ENCODE data around the gene LARP6.
"Not testable (repeated sequence)": the region's sequence is repeated elsewhere in the genome, so short reads cannot be mapped to it uniquely, and the experiment has no call there.

Gene LARP6

DNA sequence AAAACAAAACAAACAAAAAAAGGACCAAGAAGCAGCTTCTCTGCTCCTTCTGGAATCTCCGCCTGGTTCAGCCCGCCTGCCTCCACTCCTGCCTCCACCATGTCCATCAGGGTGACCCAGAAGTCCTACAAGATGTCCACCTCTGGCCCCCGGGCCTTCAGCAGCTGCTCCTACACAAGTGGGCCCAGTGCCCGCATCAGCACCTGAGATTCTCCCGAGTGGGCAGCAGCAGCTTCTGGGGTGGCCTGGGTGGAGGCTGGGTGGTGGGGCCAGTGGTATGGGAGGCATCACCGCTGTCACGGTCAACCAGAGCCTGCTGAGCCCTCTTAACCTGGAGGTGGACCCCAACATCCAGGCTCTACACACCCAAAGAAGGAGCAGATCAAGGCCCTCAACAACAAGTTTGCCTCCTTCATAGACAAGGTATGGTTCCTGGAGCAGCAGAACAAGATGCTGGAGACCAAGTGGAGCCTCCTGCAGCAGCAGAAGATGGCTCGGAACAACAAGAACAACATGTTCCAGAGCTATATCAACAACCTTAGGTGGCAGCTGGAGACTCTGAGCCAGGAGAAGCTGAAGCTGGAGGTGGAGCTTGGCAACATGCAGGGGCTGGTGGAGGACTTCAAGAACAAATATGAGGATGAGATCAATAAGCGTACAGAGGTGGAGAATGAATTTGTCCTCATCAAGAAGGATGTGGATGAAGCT is 4.8 kb upstream of the LARP6 start:
- not testable (repeated sequence) for DNase-seq (ENCODE audit: low read depth)

DNA sequence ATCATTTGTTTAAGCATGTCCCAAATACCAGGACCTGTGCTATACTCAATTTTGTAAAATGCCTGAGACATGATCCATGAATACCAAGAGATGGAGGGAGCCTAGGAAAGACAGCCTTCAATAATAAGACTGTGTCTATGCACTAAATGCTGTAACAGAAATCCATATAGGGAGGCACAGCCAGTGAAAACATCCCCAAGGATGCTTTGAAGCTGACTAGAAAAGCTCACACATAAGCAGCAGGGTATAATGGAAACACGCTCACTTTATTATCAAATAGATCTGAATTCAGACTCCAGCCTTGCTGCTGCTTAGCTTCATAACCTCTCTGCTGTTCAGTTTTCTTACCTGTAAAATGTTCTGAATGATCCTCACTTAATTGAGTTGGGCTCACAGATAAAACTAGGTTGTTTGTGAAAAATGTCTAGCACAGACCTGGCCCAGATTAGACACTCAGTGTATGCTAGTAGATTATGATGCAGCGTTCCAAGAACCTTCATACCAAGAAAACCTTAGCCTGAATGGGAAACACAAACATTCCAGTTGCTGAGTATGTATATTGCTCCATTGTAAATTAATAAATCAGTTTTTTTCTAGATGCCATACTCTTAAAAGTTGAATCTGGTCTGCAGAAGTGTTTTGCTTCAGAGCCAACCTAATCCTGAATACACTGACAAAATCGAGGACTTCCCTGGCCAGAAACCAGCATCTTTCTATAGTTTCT is 3.8 kb upstream of the LARP6 start:
- no peak for DNase-seq (ENCODE audit: low read depth)

DNA sequence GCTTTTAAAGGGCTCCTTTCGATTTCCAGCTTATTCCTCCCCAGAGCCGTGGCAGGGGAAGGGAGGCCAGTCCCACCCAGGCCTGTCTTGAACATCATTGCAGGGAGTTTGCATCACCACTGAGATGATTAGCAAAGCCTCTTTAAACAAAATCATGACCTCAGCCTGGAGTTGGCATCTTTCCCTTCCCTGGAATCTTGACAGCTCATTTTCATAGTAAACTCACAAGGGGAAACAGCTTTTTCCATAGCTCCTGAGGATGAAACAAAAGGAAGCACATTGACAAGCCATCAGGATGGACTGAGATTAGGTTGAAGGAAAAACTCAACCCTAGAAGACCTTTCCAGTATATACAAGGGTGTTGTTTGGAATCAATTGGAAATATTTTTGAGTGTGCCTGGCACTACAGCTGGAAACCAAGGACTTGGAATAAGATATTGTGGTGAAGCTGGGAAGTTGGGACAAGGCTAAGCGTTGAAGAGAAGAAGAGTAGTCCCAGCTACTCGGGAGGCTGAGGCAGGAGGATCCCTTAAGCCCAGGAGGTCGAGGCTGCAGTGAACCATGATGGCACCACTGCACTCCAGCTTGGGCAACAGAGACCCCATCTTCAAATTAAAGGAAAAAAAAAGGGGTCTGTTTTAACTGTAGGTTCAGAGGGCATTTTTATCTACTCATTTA is 3.1 kb upstream of the LARP6 start:
- no peak for DNase-seq (ENCODE audit: low read depth)

DNA sequence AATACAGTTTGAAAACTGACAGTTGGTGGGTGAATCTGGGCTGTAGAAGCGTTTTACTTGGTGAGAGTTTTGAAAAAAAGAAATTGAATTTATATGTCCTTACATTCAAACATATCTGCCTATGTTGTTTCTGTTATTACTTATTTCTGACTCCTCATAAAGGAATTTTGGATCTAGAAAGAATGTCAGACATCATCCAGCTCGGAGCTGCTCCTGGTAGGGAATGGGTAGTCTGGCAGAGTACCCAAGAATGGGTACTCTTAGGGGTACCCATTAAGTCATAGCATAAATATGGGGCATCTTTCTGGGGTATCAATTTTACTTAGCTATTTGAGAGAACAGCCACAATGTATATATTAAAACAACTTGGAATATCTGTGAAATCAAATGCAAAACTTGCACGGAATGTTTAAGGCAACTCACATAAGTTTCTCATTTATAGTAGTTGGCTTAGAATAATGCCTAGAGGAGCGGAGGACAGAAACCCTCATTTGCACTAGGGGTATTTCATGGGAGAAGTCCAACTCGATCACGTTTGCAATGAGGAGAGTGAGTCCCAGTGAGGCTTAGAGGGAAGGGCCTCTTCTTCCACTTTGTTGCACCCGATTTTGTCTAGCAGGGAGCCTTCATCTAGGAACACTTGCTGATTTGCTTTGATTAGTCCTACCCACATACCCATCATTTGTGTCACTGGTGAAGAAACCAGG is 2.4 kb upstream of the LARP6 start:
- DNase-seq (ENCODE audit: low read depth): no peak

DNA sequence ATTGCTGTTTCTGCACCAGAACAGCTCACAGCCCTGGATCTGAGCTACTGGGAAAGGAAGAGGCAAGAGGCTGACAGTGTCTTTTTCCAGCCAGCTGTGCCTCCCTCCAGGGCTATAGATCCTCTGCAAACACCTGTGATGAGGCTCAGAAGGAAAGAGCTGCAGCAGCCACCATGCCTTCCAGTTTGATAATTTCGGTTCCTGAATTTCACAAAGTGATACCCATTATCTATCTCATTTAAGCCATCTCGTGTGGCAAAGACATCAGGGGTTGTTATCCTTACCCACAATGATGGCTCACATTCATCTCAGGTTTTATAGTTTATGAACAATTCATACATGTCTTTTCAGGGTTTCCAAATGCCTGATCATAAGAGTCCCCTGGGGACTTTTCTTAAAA is 1.8 kb upstream of the LARP6 start:
- DNase-seq (ENCODE audit: low read depth): no peak

DNA sequence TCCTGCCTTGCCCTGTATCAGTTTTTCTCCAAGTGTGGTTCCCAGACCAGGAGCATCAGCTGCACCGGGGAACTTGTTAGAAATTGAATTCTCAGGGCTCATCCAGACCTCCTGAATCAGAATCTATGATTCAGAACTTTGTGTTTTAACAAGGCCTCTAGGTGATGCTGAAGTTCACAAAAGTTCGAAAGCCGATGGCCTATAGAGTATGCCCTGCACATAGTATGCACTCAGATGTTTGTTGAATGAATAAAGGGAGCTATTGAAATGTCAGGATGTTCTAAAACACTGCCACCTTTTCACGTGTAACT is 664 bp upstream of the LARP6 start:
- DNase-seq (ENCODE audit: low read depth): no peak

DNA sequence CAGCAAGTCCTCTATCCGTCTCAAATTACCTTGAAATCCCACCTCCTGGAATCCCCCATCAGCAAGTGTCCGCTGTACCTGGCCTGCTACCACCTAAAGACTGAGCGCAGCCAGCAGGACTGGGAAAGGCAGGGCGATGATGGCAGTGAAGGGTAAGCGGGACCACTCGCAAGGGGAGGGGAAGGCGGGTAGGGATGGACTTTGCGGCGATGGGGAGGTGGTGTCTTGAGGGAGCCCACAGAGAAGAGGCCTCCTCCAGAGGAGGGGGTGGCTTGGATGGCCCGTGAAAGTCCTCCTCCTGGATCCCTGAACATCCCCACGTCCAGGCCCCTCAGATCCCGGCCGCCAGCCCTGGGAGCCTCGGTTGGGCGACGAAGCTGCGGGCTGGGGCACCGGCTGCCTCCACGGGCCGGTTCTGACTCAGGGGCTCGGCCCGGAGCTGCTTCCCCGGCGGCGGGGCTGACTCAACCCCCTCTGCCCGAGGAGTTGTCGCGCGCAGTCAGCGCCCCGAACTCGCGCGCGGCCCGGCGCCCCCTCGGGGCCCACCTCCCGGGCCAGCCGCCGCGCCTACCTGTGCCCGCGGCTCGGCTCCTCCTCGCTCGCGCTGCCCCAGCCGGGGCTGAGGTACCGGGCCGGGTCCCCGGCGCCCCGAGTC is 512 bp downstream of the LARP6 start:
- peak; percentile 5 for DNase-seq (ENCODE audit: low read depth)

DNA sequence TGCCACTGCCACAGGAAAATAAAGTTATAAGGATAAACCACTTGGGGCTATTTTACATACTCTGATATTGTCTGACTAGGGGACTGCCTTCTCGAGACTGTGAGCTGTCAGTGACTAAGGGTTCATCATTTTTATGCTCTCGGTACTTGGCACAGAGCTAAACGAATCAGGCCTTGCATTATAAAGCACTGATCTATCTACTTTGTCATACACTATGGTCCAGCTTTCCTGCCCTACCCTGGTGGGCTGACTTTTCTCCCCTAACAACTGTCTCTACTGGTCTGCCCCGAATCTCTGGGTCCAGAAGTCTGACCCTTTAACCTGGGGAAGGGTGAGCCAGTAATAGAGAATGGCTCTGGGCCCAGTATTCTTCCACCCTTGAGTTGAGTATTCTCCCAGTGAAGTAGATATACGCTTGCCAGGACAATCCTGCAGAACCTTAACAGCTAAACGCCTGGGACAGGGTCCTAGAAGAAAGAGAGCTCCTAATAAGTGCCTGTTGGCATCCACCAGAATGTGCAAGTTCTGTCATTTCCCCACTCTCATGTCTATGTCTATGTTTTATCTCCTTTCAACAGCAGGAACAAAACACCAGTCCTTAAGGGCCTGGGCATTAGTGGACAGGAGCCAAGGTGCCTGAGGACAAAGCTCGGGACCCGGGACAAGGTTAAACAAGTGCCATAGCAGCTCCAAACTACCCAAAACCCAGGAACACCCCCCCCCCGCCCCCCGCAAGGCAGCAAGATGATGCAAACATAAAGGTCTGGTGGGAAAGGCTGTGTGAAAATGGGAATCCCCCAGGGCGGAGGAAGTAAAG is 1.2 kb downstream of the LARP6 start:
- no peak for DNase-seq (ENCODE audit: low read depth)

DNA sequence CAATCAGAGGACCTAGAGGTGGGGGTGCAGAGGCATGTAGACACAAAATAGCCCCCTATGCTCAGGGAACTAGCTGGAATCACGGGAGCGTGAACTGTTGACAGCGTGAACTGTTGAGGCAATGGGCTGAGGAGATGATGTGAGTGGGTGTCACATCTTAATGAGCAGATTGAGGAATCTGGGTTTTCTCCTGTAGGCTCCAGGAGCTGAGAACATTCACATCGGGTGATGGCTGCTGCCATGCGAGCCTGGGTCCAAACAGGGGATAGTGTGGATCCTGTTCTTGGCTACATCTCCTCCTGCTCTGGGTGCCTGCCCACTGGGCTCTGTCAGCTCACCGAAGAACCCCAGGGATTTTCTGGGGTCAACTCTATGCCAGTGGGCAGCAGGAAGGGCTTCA is 2.1 kb downstream of the LARP6 start:
- no peak for DNase-seq (ENCODE audit: low read depth)

DNA sequence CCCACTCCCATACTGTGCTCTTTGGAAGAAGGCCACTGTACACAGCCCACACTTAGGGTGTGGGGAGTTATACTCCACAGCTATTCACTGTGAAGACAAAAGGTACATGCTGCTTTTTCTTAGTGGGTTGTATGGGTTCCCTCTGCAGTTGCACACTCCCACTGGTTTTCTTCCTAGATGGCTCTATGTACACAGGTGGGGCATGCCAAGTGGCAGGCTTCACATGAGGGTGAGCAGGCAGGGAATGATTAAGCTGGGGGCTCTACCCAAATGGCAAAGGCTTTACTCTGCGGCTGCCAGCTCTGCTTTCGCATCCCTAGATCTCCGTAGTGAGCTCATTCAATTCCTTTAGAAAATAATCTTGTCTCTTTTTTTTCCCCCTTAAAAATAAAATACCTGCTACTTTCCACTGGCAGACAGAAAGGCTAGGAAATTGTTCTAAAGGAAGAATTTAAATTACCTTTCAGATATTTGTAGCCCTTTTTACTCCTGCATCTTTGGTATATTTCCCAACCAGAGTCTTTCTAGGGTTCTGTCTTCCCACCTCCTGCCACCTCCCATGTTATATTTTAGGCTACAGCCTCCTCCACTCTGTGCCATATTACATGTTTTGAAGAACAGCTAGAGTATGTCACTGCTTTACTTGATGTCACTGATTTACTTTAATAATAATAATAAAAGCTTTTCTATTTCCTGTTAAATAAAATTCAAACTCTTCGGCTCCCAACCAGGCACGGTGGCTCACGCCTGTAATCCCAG is 8.2 kb downstream of the LARP6 start:
- DNase-seq (ENCODE audit: low read depth): no peak

DNA sequence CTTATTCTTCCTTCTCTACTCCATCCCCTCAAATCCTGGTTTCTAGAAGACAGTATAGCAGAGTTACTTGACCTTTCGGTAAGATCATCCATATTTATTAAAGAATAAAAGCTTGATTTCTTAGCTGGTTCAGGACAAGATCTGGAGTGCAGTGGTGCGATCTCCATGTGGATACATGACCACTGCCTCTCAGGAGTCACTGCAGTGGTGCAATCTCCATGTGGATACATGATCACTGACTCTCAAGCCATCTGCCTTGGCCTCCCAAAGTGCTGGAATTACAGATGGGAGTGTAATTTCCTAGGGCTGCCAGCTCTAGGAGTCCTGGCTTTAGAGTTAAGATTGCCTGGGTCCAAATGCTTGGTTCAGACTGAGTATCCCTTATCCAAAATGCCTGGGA is 16.5 kb downstream of the LARP6 start:
- no peak for DNase-seq (ENCODE audit: low read depth)

DNA sequence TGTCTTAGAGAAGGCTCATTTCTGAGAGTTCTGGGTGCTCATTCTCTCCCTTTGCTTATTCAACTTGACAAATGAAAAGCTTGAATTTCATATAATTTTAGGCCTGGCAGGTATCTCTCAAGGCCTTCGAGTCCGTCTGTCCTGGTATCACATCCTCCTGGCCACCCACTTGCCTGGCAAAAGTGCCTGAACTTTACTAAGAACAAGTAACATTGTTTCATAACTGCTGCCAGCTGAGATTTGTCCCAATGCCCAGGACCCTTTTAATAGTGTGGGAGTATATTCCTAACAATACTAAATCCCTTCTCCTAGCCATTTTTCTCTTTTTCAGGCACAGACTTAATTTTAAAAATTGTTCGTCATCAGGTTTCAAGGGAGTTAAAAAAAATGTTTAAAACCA is 18.1 kb downstream of the LARP6 start:
- DNase-seq (ENCODE audit: low read depth): no peak

DNA sequence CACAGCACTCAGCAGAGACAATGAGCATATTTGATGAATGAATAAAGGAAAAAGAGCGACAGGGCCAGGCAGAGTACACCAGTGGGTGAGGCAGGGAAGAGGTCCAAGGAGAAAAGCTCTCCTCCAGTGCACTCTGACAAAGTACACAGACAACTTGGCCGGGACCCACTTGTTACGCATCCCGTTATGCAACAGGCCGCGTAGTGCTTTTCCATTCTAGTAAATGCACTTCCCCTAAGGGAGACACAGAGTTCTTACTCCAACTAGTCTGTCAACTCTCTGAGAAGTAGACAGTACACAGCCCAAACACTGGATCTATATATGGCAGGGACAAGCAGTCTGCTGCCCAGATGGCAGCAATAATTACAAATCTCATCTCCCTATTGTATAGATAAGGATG is 18.5 kb downstream of the LARP6 start:
- DNase-seq (ENCODE audit: low read depth): no peak

DNA sequence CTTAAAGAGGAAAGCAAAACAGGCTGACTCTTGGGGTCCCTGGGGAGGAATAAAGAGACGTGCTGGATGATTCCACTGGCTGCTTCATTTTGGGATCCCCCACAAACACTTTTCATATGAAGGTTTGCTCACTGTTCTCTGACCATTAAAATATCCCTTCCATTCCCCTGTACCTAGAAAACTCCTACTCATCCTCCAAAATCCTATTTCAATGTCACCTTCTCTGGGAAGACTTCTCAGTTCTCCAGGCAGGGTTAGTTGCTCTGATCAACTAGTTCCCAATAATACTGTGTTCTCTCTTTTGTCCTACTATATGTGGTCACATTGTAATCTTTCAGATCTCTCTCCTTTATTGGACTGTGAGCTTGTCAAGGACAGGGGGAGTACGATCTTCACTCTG is 19.0 kb downstream of the LARP6 start:
- DNase-seq (ENCODE audit: low read depth): no peak

DNA sequence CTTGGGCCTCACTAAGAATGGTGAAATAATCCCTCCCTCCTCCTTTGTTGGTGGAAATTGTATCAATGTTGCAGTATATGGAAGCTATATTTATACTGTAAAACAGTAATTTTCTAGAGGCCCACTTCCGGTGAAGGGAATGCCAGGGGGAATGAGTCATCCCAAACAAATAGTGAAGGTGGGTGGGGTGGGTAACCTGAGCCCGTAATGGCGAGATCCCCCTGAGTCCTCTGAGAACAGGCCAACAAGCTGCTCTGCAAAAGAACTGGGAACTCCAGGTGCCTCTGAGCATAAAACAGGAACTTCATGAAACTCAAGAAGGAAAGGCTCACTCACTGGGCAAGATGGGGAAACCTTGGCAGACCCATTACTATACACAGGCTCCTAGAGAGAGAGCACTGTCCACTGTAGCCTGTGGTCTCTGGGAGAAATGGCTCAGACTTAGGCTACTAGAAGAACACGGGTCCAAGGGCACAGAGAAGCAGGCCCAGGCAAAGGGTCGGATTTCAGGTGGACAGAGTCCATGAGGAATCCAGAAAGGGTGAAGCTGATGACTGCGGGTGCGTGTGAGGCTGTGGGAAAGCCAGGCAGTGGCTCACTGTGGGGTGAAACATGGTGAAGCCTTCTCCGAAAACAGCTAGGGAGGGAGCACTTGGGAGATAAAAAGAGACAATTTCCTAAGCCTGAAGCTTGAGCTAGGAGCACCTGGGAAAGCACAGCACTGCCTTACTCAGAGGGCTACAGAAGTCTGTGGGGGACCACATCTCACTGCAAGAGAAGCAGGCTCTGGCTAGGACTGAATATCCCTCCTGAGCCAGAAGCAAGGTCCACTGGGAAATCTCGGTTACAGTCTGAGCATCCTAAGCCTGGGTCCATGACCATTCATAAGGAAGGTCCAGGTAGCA is 19.8 kb downstream of the LARP6 start:
- DNase-seq (ENCODE audit: low read depth): no peak

DNA sequence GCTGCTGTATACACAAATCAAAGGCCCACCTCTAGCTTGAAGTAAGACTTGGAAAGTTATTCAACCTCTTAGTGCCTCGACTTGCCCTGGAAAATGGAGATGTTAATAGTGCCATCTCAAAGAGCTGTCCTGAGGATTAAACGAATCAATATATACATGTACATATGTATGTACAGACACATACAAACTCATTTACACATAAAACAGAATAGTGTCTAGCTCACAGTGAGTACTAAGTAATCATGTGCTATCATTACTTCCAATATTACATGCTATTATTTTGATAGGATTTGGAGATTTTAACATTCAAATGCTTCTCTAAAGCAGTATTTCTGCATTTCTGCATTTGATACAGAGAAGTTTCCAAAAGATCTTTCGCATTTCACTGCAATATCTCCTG is 20.5 kb downstream of the LARP6 start:
- no peak for DNase-seq (ENCODE audit: low read depth)

DNA sequence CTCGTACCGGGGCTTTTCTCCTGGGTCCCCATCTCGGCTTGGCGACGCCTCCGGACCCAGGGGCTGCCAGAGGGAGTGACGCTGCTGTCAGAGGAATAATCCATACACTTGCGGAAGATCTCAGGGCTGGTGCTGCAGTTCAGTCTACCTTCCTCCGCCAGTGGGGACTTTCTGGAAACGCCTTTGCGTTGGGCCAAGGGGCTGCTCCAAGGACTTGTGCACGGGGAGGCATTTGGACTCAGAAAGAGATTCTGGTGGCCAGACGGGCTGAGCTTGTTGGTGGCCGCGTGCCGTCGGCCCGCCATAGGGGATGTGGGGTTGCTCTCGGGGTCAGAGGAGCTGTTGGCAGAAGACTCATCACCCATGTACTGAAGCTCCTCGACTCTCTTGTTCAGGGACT is 21.8 kb downstream of the LARP6 start:
- no peak for DNase-seq (ENCODE audit: low read depth)

DNA sequence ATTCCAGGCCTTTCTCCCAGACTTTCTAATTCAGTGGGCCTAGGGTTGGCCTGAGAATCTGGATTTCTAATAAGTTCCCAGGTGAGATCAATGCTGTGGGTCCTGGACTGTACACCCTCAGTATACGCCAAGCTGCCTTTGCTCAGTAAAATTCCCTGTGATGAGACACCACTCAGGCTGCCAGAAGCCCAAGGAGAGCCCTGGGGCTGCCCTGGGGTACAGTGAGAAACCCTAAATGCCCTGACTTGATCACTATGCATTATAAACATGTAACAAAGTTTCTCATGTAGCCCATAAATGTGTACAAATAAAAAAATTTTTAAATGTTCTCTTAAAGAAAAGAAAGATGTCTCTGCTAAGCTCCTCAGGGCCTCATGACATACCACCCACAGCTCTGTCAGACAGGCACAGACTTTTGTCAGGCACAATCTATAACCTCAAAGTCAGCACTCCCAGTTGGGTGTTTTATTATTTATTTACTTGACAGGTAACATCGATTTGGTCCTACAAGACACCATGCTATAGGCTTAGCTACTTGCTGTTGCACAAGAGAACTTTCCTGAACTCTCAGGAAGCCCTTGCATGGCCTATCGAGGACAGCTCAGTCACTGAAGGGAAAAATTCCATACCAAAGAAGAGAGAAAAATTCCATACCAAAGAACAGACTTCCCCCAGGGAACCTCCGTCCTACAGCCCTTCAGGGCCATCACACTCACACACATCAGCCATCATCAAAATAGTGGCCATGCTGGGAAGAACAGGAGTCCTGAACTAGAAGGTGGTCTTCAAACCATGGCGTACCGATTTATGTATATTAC is 22.7 kb downstream of the LARP6 start:
- DNase-seq (ENCODE audit: low read depth): no peak

DNA sequence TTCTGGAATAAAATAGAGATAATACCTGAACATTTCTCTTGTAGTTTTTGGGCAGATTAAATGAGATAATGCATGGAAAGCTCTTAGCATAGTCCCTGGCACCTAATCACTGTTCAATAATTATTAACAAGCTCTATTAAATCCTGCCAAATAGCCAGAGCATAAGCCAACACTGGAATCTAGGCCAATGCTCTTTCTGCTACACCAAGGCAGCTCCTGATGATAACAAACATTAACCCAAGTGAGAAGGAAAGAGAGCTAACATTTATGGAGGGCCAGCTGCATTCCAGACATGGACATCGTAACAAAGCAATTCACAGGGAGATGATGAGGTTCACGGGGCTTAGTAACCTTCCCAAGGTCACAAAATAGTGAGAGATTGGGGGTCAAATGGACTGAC is 23.3 kb downstream of the LARP6 start:
- DNase-seq (ENCODE audit: low read depth): no peak

All from stimulated activated CD8-positive, alpha-beta memory T cell treated with anti-CD3 and anti-CD28 coated beads, Interleukin-12 subunit alpha, Interleukin-12 subunit beta, amount 100 ng/mL, for 4 hours (primary cell).